Subcutaneous abdominal adipose tissue (tissue), 5 donors: Measurements from ENCODE around the gene FRRS1L.
"Not testable (repeated sequence)": the region's sequence is repeated elsewhere in the genome, so short reads cannot be mapped to it uniquely, and the experiment has no call there.

Experiments used
- H3K27ac ChIP-seq: one replicate; pipeline ENCODE4 v1.7.0; 2013; ENCODE audit warnings: low read depth, mild to moderate bottlenecking, inconsistent platforms, low read length, moderate library complexity
- H3K27me3 ChIP-seq, 5 donors: one replicate each; pipeline ENCODE4 v1.7.0; 2013; ENCODE audit warnings: low read length in 5 of 5, inconsistent platforms in 1 of 5; ENCODE audit not compliant: control insufficient read depth in 5 of 5, insufficient read depth in 4 of 5
- H3K36me3 ChIP-seq, 5 donors: one replicate each; pipeline ENCODE4 v1.7.0; 2013; ENCODE audit warnings: low read length in 5 of 5; ENCODE audit not compliant: control insufficient read depth in 5 of 5, insufficient read depth in 5 of 5
- H3K4me1 ChIP-seq, 5 donors: one replicate each; pipeline ENCODE4 v1.7.0; 2013; ENCODE audit warnings: low read length in 5 of 5, mild to moderate bottlenecking in 3 of 5, moderate library complexity in 1 of 5; ENCODE audit not compliant: control insufficient read depth in 5 of 5, insufficient read depth in 5 of 5
- H3K4me3 ChIP-seq, 5 donors: one replicate each; pipeline ENCODE4 v1.7.0; 2013; ENCODE audit warnings: low read length in 5 of 5, low read depth in 1 of 5
- H3K9ac ChIP-seq, 5 donors: one replicate each; pipeline ENCODE4 v1.7.0; 2013; ENCODE audit warnings: low read length in 5 of 5, mild to moderate bottlenecking in 4 of 5, moderate library complexity in 3 of 5
- H3K9me3 ChIP-seq, 5 donors: one replicate each; pipeline ENCODE4 v1.7.0; 2013; ENCODE audit warnings: low read length in 5 of 5; ENCODE audit not compliant: control insufficient read depth in 5 of 5
- donor health status: healthy.
- donor health status: healthy.
- donor health status: healthy.
- donor health status: healthy.
- donor health status: healthy.

FRRS1L gene

GRCh38 chr9:109139851-109140250, 27.2 kb downstream of the FRRS1L start:
- no peak overlapping the region for H3K27ac ChIP-seq
- no peaks in the 10 kb centered on the region for H3K9me3 ChIP-seq
- H3K27me3 ChIP-seq: no peaks in the 10 kb centered on the region
- no peaks in the 10 kb centered on the region for H3K4me1 ChIP-seq
- no peak overlapping the region for H3K9ac ChIP-seq
- no peaks in the 10 kb centered on the region for H3K36me3 ChIP-seq
- no peak overlapping the region for H3K4me3 ChIP-seq

- Histone ChIP-seq H3K9me3 (no peaks in the 10 kb centered on the region), H3K4me3 (no peak overlapping the region), H3K27me3 (no peaks in the 10 kb centered on the region)
Observed at GRCh38 chr9:109138421-109138820, 28.6 kb downstream of the FRRS1L start.

GRCh38 chr9:109134167-109134578, 32.9 kb downstream of the FRRS1L start:
- Histone ChIP-seq H3K36me3 (no peaks in the 10 kb centered on the region), H3K27me3 (no peaks in the 10 kb centered on the region), H3K9ac (no peak overlapping the region), H3K27ac (no peak overlapping the region), H3K4me3 (no peak overlapping the region), H3K9me3 (no peaks in the 10 kb centered on the region), H3K4me1 (peaks cover 0 to 9% (median 0%) of the 10 kb centered on the region in 5 donors)

More at GRCh38 chr9:109138421-109138820, 28.6 kb downstream of the FRRS1L start:
- H3K9ac ChIP-seq: no peak overlapping the region
- H3K27ac ChIP-seq: no peak overlapping the region
- no peaks in the 10 kb centered on the region for H3K36me3 ChIP-seq
- H3K4me1 ChIP-seq: no peaks in the 10 kb centered on the region

- Histone ChIP-seq H3K36me3 (no peaks in the 10 kb centered on the region), H3K4me1 (peaks cover 0 to 9% (median 0%) of the 10 kb centered on the region in 5 donors), H3K4me3 (no peak overlapping the region), H3K9ac (no peak overlapping the region), H3K27ac (no peak overlapping the region), H3K27me3 (no peaks in the 10 kb centered on the region), H3K9me3 (no peaks in the 10 kb centered on the region)
Observed at GRCh38 chr9:109133533-109133932, 33.5 kb downstream of the FRRS1L start.

GRCh38 chr9:109132567-109133021, 34.5 kb downstream of the FRRS1L start:
- Histone ChIP-seq H3K4me3 (no peak overlapping the region), H3K9me3 (no peaks in the 10 kb centered on the region), H3K27me3 (no peaks in the 10 kb centered on the region), H3K36me3 (no peaks in the 10 kb centered on the region), H3K9ac (no peak overlapping the region), H3K4me1 (peaks cover 0 to 9% (median 0%) of the 10 kb centered on the region in 5 donors), H3K27ac (no peak overlapping the region)

- Histone ChIP-seq H3K36me3 (no peaks in the 10 kb centered on the region), H3K9me3 (no peaks in the 10 kb centered on the region), H3K9ac (no peak overlapping the region), H3K27ac (no peak overlapping the region), H3K27me3 (no peaks in the 10 kb centered on the region), H3K4me1 (peaks cover 0 to 9% (median 0%) of the 10 kb centered on the region in 5 donors), H3K4me3 (no peak overlapping the region)
Observed at GRCh38 chr9:109129470-109130197, 37.4 kb downstream of the FRRS1L start.

- H3K27me3 ChIP-seq, H3K36me3 ChIP-seq, H3K9ac ChIP-seq, H3K4me3 ChIP-seq, H3K27ac ChIP-seq, H3K4me1 ChIP-seq, H3K9me3 ChIP-seq: not testable (repeated sequence)
Observed at GRCh38 chr9:109126671-109127070, 40.4 kb downstream of the FRRS1L start.

GRCh38 chr9:109124121-109124520, 42.9 kb downstream of the FRRS1L start:
- Histone ChIP-seq H3K36me3 (no peaks in the 10 kb centered on the region), H3K9ac (no peak overlapping the region), H3K27ac (no peak overlapping the region), H3K27me3 (no peaks in the 10 kb centered on the region), H3K4me3 (no peak overlapping the region), H3K9me3 (no peaks in the 10 kb centered on the region), H3K4me1 (peaks cover 0 to 11% (median 8%) of the 10 kb centered on the region in 5 donors)

GRCh38 chr9:109122726-109123621, 44.1 kb downstream of the FRRS1L start:
- Histone ChIP-seq H3K4me3 (no peak overlapping the region), H3K27ac (no peak overlapping the region), H3K27me3 (no peaks in the 10 kb centered on the region), H3K9ac (no peak overlapping the region), H3K4me1 (peaks cover 3 to 22% (median 19%) of the 10 kb centered on the region in 5 donors), H3K9me3 (no peaks in the 10 kb centered on the region), H3K36me3 (no peaks in the 10 kb centered on the region)

- no peak overlapping the region for H3K9ac ChIP-seq
- H3K27me3 ChIP-seq: no peaks in the 10 kb centered on the region
- H3K9me3 ChIP-seq: no peaks in the 10 kb centered on the region
- peaks cover 3 to 38% (median 33%) of the 10 kb centered on the region in 5 donors for H3K4me1 ChIP-seq
- H3K4me3 ChIP-seq: no peak overlapping the region
- H3K36me3 ChIP-seq: no peaks in the 10 kb centered on the region
- no peak overlapping the region for H3K27ac ChIP-seq
Observed at GRCh38 chr9:109121232-109121796, 45.7 kb downstream of the FRRS1L start.
